ENCODE results near the gene SPSB1.

- TF ChIP-seq EZH2phosphoT487 (IDR thresholded peaks at IDR 0.05; ENCODE audit: insufficient read depth, low read depth): no peak
- no peak for TF ChIP-seq EZH2 (IDR thresholded peaks at IDR 0.05; ENCODE audit: insufficient read depth, poor library complexity, severe bottlenecking)
Observed at GRCh38 chr1:9331016-9331415, 38.3 kb downstream of the SPSB1 start.
